ENCODE data around the gene SNED1. TPM values are rescaled to one million over a fixed set of nuclear protein-coding genes. Genes with fewer than 3 reads are reported as not detected.

The SNED1 gene
- total and polyA plus RNA-seq, 9 of the 15 experiments (the other 6 are each of a cell fraction or from before 2014, with no cell fraction given), result 0.03 to 0.07 (median 0.05) TPM; not detected in 5

DNA sequence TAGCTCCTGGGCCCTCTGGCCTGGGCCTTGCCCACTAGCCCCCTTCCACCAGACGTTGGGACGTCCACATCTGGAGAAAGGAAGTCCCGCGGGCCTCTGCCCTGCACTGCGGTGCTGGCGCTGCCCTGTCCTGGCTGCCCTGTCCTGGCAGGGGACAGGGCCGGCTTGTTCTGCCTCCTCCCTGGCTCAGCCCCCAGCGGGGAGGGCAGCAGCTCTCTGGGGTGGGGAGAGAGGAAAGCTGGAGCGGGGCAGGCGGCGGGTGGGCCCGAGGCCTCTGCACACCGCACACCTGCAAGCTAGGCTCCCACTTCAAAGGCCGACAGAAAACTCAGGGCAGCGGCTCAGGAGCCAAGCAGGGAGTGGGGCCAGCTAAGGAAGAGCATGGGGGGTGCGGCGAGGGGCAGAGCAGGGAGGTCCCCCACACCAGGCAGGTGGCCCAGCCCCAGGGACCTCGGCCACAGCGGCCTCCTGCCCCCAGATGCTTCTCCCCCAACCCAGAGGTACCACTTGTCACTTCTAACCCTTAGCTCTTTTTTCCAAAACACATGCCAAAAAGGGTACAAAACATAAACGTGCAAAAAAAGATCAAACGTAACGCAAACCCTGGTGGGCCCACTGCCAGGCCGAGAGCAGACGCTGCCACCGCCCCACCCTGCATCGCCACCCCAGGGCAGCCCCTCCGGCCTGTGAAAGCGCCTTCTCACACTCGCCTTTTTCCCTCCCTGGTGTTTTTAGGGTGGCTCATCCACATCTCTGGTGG, 13.5 kb downstream of the SNED1 start (continued):
- TF ChIP-seq, protein P1, sequence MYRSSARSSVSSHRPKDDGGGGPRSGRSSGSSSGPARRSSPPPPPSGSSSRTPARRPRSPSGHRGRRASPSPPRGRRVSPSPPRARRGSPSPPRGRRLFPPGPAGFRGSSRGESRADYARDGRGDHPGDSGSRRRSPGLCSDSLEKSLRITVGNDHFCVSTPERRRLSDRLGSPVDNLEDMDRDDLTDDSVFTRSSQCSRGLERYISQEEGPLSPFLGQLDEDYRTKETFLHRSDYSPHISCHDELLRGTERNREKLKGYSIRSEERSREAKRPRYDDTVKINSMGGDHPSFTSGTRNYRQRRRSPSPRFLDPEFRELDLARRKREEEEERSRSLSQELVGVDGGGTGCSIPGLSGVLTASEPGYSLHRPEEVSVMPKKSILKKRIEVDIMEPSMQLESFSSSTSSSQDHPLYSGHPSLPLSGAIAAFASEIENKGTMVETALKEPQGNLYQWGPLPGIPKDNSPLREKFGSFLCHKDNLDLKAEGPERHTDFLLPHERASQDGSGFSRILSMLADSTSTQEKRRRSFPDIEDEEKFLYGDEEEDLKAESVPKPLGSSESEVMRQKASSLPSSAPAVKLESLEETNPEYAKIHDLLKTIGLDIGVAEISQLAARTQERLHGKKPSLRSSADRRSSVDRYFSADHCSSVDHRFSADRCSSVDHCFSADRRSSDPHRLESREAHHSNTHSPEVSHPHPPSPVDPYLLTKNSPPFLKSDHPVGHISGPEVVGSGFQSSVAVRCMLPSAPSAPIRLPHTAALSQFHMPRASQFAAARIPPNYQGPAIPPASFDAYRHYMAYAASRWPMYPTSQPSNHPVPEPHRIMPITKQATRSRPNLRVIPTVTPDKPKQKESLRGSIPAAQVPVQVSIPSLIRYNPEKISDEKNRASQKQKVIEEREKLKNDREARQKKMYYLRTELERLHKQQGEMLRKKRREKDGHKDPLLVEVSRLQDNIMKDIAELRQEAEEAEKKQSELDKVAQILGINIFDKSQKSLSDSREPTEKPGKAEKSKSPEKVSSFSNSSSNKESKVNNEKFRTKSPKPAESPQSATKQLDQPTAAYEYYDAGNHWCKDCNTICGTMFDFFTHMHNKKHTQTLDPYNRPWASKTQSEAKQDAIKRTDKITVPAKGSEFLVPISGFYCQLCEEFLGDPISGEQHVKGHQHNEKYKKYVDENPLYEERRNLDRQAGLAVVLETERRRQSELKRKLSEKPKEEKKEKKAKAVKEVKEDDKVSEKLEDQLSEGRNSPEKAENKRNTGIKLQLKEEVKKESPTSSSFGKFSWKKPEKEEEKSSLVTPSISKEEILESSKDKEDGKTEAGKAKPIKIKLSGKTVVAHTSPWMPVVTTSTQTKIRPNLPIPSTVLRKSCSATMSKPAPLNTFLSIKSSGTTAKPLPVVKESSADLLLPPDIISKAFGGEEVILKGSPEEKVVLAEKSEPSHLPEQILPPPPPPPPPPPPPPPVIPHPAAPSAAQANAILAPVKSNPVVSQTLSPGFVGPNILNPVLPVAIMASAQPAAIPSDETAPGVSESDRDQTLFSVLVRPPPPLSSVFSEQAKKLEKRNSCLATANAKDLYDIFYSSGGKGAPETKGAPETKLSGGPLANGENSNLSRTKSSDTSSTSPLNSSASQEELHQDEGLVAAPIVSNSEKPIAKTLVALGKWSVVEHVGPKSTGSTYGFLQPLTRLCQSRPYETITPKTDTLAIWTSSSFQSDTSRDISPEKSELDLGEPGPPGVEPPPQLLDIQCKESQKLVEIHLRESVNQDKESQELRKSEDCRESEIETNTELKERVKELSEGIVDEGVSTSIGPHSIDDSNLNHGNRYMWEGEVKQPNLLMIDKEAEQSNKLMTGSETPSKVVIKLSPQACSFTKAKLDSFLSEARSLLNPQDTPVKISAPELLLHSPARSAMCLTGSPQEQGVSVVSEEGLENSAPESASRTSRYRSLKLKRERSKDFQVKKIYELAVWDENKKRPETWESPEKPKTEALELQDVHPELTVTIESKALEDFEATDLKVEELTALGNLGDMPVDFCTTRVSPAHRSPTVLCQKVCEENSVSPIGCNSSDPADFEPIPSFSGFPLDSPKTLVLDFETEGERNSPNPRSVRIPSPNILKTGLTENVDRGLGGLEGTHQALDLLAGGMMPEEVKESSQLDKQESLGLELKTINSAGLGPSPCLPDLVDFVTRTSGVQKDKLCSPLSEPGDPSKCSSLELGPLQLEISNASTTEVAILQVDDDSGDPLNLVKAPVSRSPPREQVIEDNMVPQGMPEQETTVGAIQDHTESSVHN (IDR thresholded peaks at IDR 0.05; ENCODE audit: borderline replicate concordance in 1 of 2, low read depth in 1 of 2), result no peak
- TF ChIP-seq, protein P2, sequence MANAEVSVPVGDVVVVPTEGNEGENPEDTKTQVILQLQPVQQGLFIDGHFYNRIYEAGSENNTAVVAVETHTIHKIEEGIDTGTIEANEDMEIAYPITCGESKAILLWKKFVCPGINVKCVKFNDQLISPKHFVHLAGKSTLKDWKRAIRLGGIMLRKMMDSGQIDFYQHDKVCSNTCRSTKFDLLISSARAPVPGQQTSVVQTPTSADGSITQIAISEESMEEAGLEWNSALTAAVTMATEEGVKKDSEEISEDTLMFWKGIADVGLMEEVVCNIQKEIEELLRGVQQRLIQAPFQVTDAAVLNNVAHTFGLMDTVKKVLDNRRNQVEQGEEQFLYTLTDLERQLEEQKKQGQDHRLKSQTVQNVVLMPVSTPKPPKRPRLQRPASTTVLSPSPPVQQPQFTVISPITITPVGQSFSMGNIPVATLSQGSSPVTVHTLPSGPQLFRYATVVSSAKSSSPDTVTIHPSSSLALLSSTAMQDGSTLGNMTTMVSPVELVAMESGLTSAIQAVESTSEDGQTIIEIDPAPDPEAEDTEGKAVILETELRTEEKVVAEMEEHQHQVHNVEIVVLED (CRISPR knock-in tag; IDR thresholded peaks at IDR 0.05), result no peak
- TF ChIP-seq KDM5B (IDR thresholded peaks at IDR 0.05; ENCODE audit: insufficient replicate concordance, low read depth, low read length) (no peak), ZNF3 (CRISPR knock-in tag; IDR thresholded peaks at IDR 0.05) (no peak), PHF20 (IDR thresholded peaks at IDR 0.05; ENCODE audit: partially characterized antibody) (no peak), ZNF146 (CRISPR knock-in tag; IDR thresholded peaks at IDR 0.05; ENCODE audit: unreplicated experiment) (no peak), ZNF24 (IDR thresholded peaks at IDR 0.05) (no peak), MCM5 (IDR thresholded peaks at IDR 0.05; ENCODE audit: low read depth) (no peak), ZSCAN32 (CRISPR knock-in tag; IDR thresholded peaks at IDR 0.05) (no peak), HOXB6 (CRISPR knock-in tag; IDR thresholded peaks at IDR 0.05; ENCODE audit: borderline replicate concordance) (no peak)
